ENCODE measurements around the gene NVL. TPM values are rescaled to one million over a fixed set of nuclear protein-coding genes. Genes with fewer than 3 reads are reported as not detected.
A peak's percentile ranks its signal among the peaks of the same experiment; 100 is the strongest.

NVL gene
- total and polyA plus RNA-seq, 2 experiments from 2014 or later: 24.0 to 32.7 TPM

- Histone ChIP-seq H3K27ac (peak overlapping the region; percentile 19), H3K9me3 (ENCODE audit: low read depth) (no peaks in the 10 kb centered on the region), H3K36me3 (no peaks in the 10 kb centered on the region), H3K4me3 (no peak overlapping the region), H3K27me3 (no peaks in the 10 kb centered on the region), H3K4me1 (ENCODE audit: low read depth) (peaks cover 14% of the 10 kb centered on the region)
- DNase-seq (ENCODE audit: low read depth in 1 of 2, low spot score in 1 of 2): no peak
- no peak for TF ChIP-seq CTCF (IDR thresholded peaks at IDR 0.05; ENCODE audit: low read depth, low read length)
Observed at GRCh38 chr1:224219612-224220059, 110.3 kb downstream of the NVL start.

GRCh38 chr1:224219011-224219611, 110.9 kb downstream of the NVL start:
- Histone ChIP-seq H3K27me3 (no peaks in the 10 kb centered on the region), H3K27ac (no peak overlapping the region), H3K36me3 (no peaks in the 10 kb centered on the region), H3K9me3 (ENCODE audit: low read depth) (no peaks in the 10 kb centered on the region), H3K4me3 (no peak overlapping the region), H3K4me1 (ENCODE audit: low read depth) (peaks cover 12% of the 10 kb centered on the region)
- no peak for DNase-seq (ENCODE audit: low read depth in 1 of 2, low spot score in 1 of 2)
- no peak for TF ChIP-seq CTCF (IDR thresholded peaks at IDR 0.05; ENCODE audit: low read depth, low read length)

DNA sequence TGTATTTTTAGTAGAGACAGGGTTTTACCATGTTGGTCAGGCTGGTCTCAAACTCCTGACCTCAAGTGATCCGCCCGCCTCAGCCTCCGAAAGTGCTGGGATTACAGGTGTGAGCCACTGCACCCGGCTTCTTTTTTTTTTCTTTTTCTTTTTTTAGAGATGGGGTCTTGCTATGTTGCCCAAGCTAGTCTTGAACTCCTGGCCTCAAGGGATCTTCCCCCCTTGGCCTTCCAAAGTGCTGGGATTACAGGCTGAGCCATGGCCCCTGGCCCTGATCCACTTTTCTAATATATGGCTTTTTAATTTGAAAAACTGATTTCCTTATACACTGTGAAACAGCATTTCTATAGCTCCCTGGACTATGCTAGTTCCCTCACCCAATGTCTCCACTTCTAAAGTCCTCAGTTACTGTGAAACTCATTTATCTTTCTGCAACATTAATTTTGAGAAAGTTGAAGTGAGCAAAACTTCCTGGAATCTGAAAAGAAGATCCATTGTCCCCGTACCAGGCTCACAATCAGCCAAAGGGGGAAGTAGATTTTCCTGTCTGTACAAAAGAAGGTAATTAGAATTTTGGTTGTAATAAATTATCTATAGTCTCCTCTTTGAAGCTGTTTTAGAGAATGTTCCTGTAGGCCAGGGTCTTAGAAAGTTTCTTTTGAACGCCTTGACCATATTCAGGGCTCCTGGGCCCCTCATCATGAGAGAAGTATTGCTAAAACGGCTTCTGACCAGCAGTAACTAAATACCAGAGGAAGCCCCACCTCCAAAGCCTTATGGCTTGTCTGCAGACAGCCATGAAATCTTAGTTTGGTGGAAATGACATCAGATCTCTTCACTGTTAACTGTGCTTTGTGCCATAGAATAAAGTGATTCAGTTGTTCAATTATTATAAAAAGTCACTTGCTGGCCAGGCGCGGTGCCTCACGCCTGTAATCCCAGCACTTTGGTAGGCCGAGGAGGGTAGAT, 112.0 kb downstream of the NVL start:
- peaks cover 16% of the 10 kb centered on the region for H3K4me1 ChIP-seq (ENCODE audit: low read depth)
- H3K36me3 ChIP-seq: no peaks in the 10 kb centered on the region
- no peaks in the 10 kb centered on the region for H3K27me3 ChIP-seq
- H3K9me3 ChIP-seq (ENCODE audit: low read depth): no peaks in the 10 kb centered on the region
- no peak overlapping the region for H3K4me3 ChIP-seq
- DNase-seq (ENCODE audit: low read depth in 1 of 2, low spot score in 1 of 2): no peak
- no peak for TF ChIP-seq CTCF (IDR thresholded peaks at IDR 0.05; ENCODE audit: low read depth, low read length)
- H3K27ac ChIP-seq: peak overlapping the region; percentile 41

DNA sequence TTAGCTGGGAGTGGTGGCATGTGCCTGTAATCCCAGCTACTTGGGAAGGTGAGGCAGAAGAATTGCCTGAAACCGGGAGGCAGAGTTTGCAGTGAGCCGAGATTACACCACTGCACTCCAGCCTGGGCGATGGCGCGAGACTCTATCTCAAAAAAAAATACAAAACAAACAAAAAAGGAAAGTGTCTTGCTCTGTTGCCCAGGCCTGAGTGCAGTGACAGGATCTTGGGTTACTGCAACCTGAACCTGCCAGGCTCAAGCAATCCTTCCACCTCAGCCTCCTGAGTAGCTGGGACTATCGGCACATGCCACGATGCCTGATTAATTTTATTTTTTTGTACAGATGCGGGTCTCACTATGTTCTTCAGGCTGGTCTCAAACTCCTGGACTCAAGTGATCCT, 113.6 kb downstream of the NVL start:
- no peak for TF ChIP-seq CTCF (IDR thresholded peaks at IDR 0.05; ENCODE audit: low read depth, low read length)
- H3K9me3 ChIP-seq (ENCODE audit: low read depth): no peaks in the 10 kb centered on the region
- no peak for DNase-seq (ENCODE audit: low read depth in 1 of 2, low spot score in 1 of 2)
- H3K27ac ChIP-seq: no peak overlapping the region
- H3K36me3 ChIP-seq: no peaks in the 10 kb centered on the region
- peaks cover 27% of the 10 kb centered on the region for H3K4me1 ChIP-seq (ENCODE audit: low read depth)
- H3K4me3 ChIP-seq: no peak overlapping the region
- no peaks in the 10 kb centered on the region for H3K27me3 ChIP-seq

DNA sequence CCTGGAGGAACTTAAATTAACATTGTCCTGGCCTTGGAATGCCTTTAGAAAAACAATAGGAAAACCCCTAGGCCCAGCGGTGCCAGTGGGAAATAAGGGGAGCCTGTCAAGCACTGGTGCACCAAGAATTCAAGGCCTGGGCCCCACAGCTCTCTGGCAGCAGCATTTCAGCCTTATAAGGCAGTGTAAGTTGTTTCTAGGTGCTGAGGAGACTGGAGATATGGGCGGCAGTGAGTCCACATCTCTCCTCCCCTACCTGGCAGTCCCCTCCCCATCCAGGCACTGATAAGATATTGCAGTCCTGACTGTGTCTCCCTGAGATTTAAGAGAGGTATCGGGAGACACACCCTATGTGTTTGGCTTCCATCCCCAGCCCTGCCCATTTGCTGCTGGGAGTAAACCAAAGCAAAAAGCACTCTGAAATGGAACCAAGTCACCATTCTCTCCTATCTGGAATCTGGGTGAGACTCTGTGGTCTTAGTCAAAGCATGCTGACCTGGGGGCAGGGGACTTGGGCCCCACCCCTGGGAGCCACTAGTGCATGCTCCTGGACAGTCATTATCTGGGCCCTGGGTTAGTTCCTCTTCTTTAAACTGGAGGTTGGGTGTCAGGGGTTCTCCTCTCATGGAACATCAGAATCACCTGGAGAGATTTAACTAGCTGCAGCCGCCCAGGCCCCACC, 116.4 kb downstream of the NVL start:
- TF ChIP-seq CTCF (IDR thresholded peaks at IDR 0.05; ENCODE audit: low read depth, low read length): no peak
- peak in 1 of 2 donors; percentile 73 for DNase-seq (ENCODE audit: low read depth in 1 of 2, low spot score in 1 of 2)
- no peaks in the 10 kb centered on the region for H3K36me3 ChIP-seq
- H3K9me3 ChIP-seq (ENCODE audit: low read depth): no peaks in the 10 kb centered on the region
- H3K27me3 ChIP-seq: no peaks in the 10 kb centered on the region
- H3K4me1 ChIP-seq (ENCODE audit: low read depth): peaks cover 30% of the 10 kb centered on the region
- no peak overlapping the region for H3K4me3 ChIP-seq
- peak overlapping the region; percentile 98 for H3K27ac ChIP-seq
